H1 (cell line): Measurements from ENCODE around the gene MPPED1.

Experiments
- ASH2L ChIP-seq: fragments of 200-600, 300-600 bp; sonication (generic); IDR thresholded peaks from one replicate; pipeline ENCODE4 v1.7.1; 2017; ENCODE audit warnings: low read length
- KDM1A ChIP-seq: fragments of 200-600, 300-600 bp; sonication (generic); IDR thresholded peaks from 2 replicates; pipeline ENCODE4 v1.7.1; 2016; ENCODE audit warnings: mild to moderate bottlenecking, low read length, borderline replicate concordance
- POLR2A ChIP-seq, 2 experiments: IDR thresholded peaks; 1 replicate in 1 of 2; 2 replicates in 1 of 2; pipeline ENCODE4 v1.6.1; 2011; ENCODE audit warnings: low read depth in 2 of 2, low read length in 2 of 2, mild to moderate bottlenecking in 2 of 2; ENCODE audit errors: control extremely low read depth in 1 of 2
- TF ChIP-seq, protein P1 (sequence below): IDR thresholded peaks from 2 replicates; pipeline ENCODE4 v1.6.1; 2012; ENCODE audit warnings: inconsistent platforms
- TF ChIP-seq, protein P2 (sequence below), 3 experiments: IDR thresholded peaks; 1 replicate in 2 of 3; 2 replicates in 1 of 3; pipeline versions ENCODE4 v1.5.1 to v1.6.1; 2011; ENCODE audit warnings: low read length in 3 of 3, mild to moderate bottlenecking in 3 of 3, inconsistent platforms in 2 of 3, low read depth in 1 of 3, moderate library complexity in 1 of 3; ENCODE audit not compliant: insufficient read depth in 1 of 3; ENCODE audit errors: control extremely low read depth in 1 of 3

DNA sequence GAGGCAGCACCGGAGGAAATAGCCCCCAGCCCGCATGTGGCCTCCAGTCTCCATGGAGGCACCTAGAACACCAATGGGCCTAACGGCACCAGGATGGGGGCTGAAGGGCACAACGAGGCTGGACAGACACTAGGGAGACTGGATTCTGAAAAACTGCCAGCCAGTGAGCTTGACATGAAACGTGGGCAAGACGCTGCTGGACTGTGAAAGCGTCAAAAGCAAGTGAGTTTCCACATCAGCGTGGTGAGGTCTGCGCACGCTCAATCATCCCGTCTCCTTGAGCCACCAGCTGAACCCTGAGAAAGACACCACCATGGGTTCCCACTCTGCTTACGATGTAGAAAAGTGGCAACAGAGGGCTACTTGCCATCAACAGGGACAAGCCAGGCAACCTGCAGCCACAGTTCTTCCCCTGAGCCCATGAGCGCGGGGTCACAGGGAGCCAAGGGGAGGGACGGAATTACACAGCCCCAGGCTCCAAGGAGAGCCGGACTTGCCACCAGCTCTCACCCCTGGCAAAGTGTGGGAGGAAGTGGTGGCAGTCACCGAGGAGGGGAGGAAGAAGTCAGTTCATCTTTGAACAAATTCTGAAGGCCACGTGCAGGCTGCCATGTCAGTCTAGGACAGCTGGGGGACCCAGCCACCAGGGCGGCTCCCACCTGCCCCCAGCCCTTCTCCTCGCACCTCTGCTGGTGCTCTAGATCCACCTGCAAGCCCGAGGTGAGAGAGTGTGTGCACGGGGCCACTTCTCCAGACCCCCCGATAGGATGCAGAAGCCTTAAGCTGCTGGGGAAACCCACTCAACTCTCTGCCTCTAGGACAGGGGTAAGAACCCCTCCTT, 131.1 kb downstream of the MPPED1 start:
- TF ChIP-seq, protein P1, sequence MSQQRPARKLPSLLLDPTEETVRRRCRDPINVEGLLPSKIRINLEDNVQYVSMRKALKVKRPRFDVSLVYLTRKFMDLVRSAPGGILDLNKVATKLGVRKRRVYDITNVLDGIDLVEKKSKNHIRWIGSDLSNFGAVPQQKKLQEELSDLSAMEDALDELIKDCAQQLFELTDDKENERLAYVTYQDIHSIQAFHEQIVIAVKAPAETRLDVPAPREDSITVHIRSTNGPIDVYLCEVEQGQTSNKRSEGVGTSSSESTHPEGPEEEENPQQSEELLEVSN = no peak
- TF ChIP-seq ASH2L (no peak), POLR2A (IDR thresholded peaks at IDR 0.05; ENCODE audit: control extremely low read depth in 1 of 2, low read depth in 2 of 2, low read length in 2 of 2) (no peak), KDM1A (no peak)
- TF ChIP-seq, protein P2, sequence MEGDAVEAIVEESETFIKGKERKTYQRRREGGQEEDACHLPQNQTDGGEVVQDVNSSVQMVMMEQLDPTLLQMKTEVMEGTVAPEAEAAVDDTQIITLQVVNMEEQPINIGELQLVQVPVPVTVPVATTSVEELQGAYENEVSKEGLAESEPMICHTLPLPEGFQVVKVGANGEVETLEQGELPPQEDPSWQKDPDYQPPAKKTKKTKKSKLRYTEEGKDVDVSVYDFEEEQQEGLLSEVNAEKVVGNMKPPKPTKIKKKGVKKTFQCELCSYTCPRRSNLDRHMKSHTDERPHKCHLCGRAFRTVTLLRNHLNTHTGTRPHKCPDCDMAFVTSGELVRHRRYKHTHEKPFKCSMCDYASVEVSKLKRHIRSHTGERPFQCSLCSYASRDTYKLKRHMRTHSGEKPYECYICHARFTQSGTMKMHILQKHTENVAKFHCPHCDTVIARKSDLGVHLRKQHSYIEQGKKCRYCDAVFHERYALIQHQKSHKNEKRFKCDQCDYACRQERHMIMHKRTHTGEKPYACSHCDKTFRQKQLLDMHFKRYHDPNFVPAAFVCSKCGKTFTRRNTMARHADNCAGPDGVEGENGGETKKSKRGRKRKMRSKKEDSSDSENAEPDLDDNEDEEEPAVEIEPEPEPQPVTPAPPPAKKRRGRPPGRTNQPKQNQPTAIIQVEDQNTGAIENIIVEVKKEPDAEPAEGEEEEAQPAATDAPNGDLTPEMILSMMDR (IDR thresholded peaks at IDR 0.05; ENCODE audit: control extremely low read depth in 1 of 3, insufficient read depth in 1 of 3, low read depth in 1 of 3, low read length in 3 of 3) = peak in 2 of 3 experiments; percentile 6; a peak in 1 of 4 replicates
